Psoas muscle (tissue), 8 donors: ENCODE measurements around the gene STX16. TPM values are rescaled to one million over a fixed set of nuclear protein-coding genes. Genes with fewer than 3 reads are reported as not detected.

Experiments
- ATAC-seq, 4 donors: fragments of 200-7000 bp; cut with Tn5 transposase; one replicate each; pipeline ENCODE4 v1.9.1; 2020; ENCODE audit warnings: moderate library complexity in 3 of 4, mild to moderate bottlenecking in 2 of 4
- DNase-seq, 2 donors: peaks; one replicate each; pipeline ENCODE4 v3.0.0-alpha.2; 2020
- H3K27ac ChIP-seq: fragments of 200-600 bp; one replicate; pipeline ENCODE4 v1.8.0; 2022
- H3K27me3 ChIP-seq, 3 donors: fragments of 200-600 bp in 1 of 3; one replicate each; pipeline versions ENCODE4 v1.6.1 to v1.8.0; 2013 to 2022; ENCODE audit warnings: low read length in 2 of 3, mild to moderate bottlenecking in 2 of 3, moderate library complexity in 1 of 3; ENCODE audit not compliant: insufficient read depth in 3 of 3
- H3K36me3 ChIP-seq, 2 donors: fragments of 200-600 bp in 1 of 2; one replicate each; pipeline versions ENCODE4 v1.6.1 to v1.8.0; 2013 to 2022; ENCODE audit warnings: low read depth in 1 of 2, mild to moderate bottlenecking in 1 of 2, moderate library complexity in 1 of 2; ENCODE audit not compliant: insufficient read depth in 1 of 2
- H3K4me1 ChIP-seq: fragments of 200-600 bp; one replicate; pipeline ENCODE4 v1.8.0; 2022
- H3K4me3 ChIP-seq: fragments of 200-600 bp; one replicate; pipeline ENCODE4 v1.8.0; 2022; ENCODE audit warnings: mild to moderate bottlenecking
- H3K9me3 ChIP-seq: fragments of 200-600 bp; one replicate; pipeline ENCODE4 v1.8.0; 2022
- CTCF ChIP-seq: fragments of 200-600 bp; IDR thresholded peaks from one replicate; pipeline ENCODE4 v1.8.0; 2022; ENCODE audit warnings: antibody characterized with exemption
- WGBS, 3 donors: extraction: QIAGEN DNeasy Blood & Tissue Kit; methylation state at CpG; one replicate each; pipeline versions ENCODE4 v1.1.6 to v1.1.7; 2013; 5-methylcytosine and 5-hydroxymethylcytosine counted together
- intact Hi-C, 2 donors: fragments of 100-400 bp; cut with DNase I; formaldehyde crosslinking; loops; one replicate each; pipeline versions ENCODE4 v1.11.0 to v1.14.2; 2022
- polyA plus RNA-seq, 3 donors: library from polyadenylated mRNA; stranded (reverse); fragments of 200-250 nt; gene quantifications; one replicate each; pipeline ENCODE4 v1.2.3, GENCODE V29; 2013
- total RNA-seq, 4 donors: library from RNA; stranded (reverse); fragmentation: NEBNext Ultra II Directional in 2 of 4; extraction: Animal tissue kit (Norgen Biotek cat#: 25700) in 2 of 4; gene quantifications; one replicate each; pipeline versions ENCODE4 v1.2.1 to v1.2.4, GENCODE V29; 2021 to 2023
- donor health status: healthy with polysubstance abuse.
- donor health status: DM: no; HTN: no; CAD: no; lungs with moderate emphysema.
- donor health status: Bipolar disorder and iron deficiency.
- donor health status: healthy.
- donor health status: DM: yes; HTN: yes; CAD: no.
- donor health status: DM: no; HTN: no; CAD: no.
- donor health status: DM: no; HTN: no; CAD: no.
- donor health status: DM: yes; HTN: yes; CAD: no.

STX16 gene
- total and polyA plus RNA-seq, 7 donors = 17.5 to 58.1 (median 20.0) TPM

GRCh38 chr20:58677079-58677604 is 26.1 kb downstream of the STX16 start:
- H3K4me1 ChIP-seq = no peaks in the 10 kb centered on the region
- no peaks in the 10 kb centered on the region for H3K27me3 ChIP-seq
- no peak overlapping the region for H3K4me3 ChIP-seq
- no peak overlapping the region for H3K27ac ChIP-seq
- DNase-seq (no peak), ATAC-seq (no peak)
- WGBS, 3 donors = 92% methylated on average over 5 of the region's 5 CpGs
- TF ChIP-seq CTCF = no peak
- no peaks in the 10 kb centered on the region for H3K9me3 ChIP-seq
- peaks cover 5 to 76% of the 10 kb centered on the region in 2 donors for H3K36me3 ChIP-seq
- intact Hi-C loops = no loop called here

- H3K4me1 ChIP-seq = no peaks in the 10 kb centered on the region
- TF ChIP-seq CTCF = no peak
- peaks cover 5 to 70% of the 10 kb centered on the region in 2 donors for H3K36me3 ChIP-seq
- no peak overlapping the region for H3K4me3 ChIP-seq
- H3K27ac ChIP-seq = no peak overlapping the region
- 90 to 91% (median 90%) methylated on average over 5 of the region's 5 CpGs for WGBS, 3 donors
- ATAC-seq (no peak), DNase-seq (no peak)
- H3K27me3 ChIP-seq = no peaks in the 10 kb centered on the region
- intact Hi-C loops = no loop called here
- no peaks in the 10 kb centered on the region for H3K9me3 ChIP-seq
These were observed 26.7 kb downstream of the STX16 start for GRCh38 chr20:58677808-58678207.

- 83 to 89% (median 87%) methylated on average over 8 of the region's 8 CpGs for WGBS, 3 donors
- intact Hi-C loops = no loop called here
- no peak for TF ChIP-seq CTCF
- H3K27ac ChIP-seq = no peak overlapping the region
- no peaks in the 10 kb centered on the region for H3K4me1 ChIP-seq
- H3K27me3 ChIP-seq = no peaks in the 10 kb centered on the region
- peaks cover 2 to 60% of the 10 kb centered on the region in 2 donors for H3K36me3 ChIP-seq
- H3K4me3 ChIP-seq = no peak overlapping the region
- DNase-seq = no peak
- no peak for ATAC-seq
- no peaks in the 10 kb centered on the region for H3K9me3 ChIP-seq
These were observed 27.7 kb downstream of the STX16 start for GRCh38 chr20:58678806-58679205.

- Histone ChIP-seq H3K4me3 (no peak overlapping the region), H3K4me1 (no peaks in the 10 kb centered on the region), H3K9me3 (no peaks in the 10 kb centered on the region), H3K27me3 (no peaks in the 10 kb centered on the region), H3K27ac (no peak overlapping the region), H3K36me3 (peaks cover 2 to 25% of the 10 kb centered on the region in 2 donors)
- no peak for ATAC-seq
- intact Hi-C loops = no loop called here
- WGBS, 3 donors = 90 to 92% (median 91%) methylated on average over 11 of the region's 11 CpGs
- TF ChIP-seq CTCF = no peak
- DNase-seq = no peak
These were observed 31.8 kb downstream of the STX16 start for GRCh38 chr20:58682656-58683531.
